Measurements from ENCODE around the gene WIPF1.

Gene WIPF1

GRCh38 chr2:174634130-174635014 is 36.8 kb upstream of the WIPF1 start:
- no peak for TF ChIP-seq Cebpa-rat (IDR thresholded peaks at IDR 0.05)
- Histone ChIP-seq H3K27me3 (no peaks in the 10 kb centered on the region), H3K9me3 (replicated peaks in 1 of 11) (peaks cover 0 to 5% (median 0%) of the 10 kb centered on the region in 11 experiments; a peak in 1 of 22 replicates), H4K20me1 (peaks cover 0 to 15% (median 0%) of the 10 kb centered on the region in 11 experiments; a peak in 2 of 22 replicates), H3K27ac (peak overlapping the region; percentile 61 to 87 (median 83)), H3K9ac (peak overlapping the region; percentile 66 to 84 (median 76)), H3K36me3 (peaks cover 0 to 22% (median 10%) of the 10 kb centered on the region in 11 experiments; a peak in 15 of 22 replicates), H3K4me3 (peak overlapping the region; percentile 49 to 67 (median 58)), H3K4me1 (peaks cover 36 to 61% (median 43%) of the 10 kb centered on the region in 10 experiments), H3K4me2 (peak overlapping the region; percentile 81 to 96 (median 87))

GRCh38 chr2:174633623-174633930 is 36.0 kb upstream of the WIPF1 start:
- H3K4me3 ChIP-seq = peak overlapping the region; percentile 49 to 67 (median 58)
- TF ChIP-seq Cebpa-rat (IDR thresholded peaks at IDR 0.05) = no peak
- H4K20me1 ChIP-seq = peaks cover 0 to 17% (median 0%) of the 10 kb centered on the region in 11 experiments; a peak in 2 of 22 replicates
- no peaks in the 10 kb centered on the region for H3K27me3 ChIP-seq
- peak overlapping the region; percentile 81 to 96 (median 87) for H3K4me2 ChIP-seq
- H3K9me3 ChIP-seq (replicated peaks in 1 of 11) = peaks cover 0 to 5% (median 0%) of the 10 kb centered on the region in 11 experiments; a peak in 1 of 22 replicates
- H3K27ac ChIP-seq = peak overlapping the region; percentile 61 to 87 (median 83)
- peak overlapping the region; percentile 66 to 84 (median 76) for H3K9ac ChIP-seq
- H3K36me3 ChIP-seq = peaks cover 5 to 30% (median 17%) of the 10 kb centered on the region in 11 experiments; a peak in 18 of 22 replicates
- H3K4me1 ChIP-seq = peaks cover 36 to 68% (median 43%) of the 10 kb centered on the region in 10 experiments

DNA sequence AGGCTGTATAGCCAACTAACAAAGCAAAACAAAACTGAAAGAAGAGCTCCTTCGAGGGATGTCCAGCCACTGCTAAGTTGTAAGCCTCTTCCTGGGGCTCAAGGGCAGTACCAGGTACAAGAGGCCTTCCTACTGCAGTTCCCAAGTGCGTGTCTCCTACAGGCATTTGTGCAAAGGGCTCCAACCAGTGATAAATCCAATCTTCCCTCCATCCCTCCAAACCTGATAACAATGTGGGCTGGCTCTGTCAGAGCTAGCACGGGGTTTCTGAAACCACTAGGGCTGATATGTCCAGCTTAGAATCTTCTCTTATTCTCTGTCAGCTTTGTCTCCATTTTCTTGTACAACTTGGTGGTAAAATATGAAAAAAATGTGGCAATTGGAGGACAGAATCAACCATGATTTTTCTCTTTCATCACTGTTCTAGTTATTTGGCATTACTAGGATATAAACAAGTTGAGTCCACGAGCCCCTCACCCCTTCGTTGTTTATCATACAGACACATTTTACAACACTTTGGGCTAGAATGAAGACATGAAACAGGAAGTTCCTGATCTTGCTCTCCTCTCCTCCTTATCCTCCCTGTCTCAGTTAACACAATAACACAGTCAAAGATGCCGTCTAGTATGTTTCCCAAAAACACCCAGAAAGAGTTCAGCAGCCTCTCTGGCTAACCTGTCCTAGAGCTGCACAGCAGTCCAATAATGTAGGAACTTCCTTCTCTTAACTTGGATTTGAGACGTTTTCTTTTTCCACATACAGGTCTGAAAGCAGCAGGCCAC is 35.4 kb upstream of the WIPF1 start:
- peaks cover 0 to 5% (median 0%) of the 10 kb centered on the region in 11 experiments; a peak in 1 of 22 replicates for H3K9me3 ChIP-seq (replicated peaks in 1 of 11)
- peak overlapping the region; percentile 49 to 67 (median 58) for H3K4me3 ChIP-seq
- no peak for TF ChIP-seq Cebpa-rat (IDR thresholded peaks at IDR 0.05)
- peaks cover 36 to 71% (median 43%) of the 10 kb centered on the region in 10 experiments for H3K4me1 ChIP-seq
- H3K27ac ChIP-seq = peak overlapping the region; percentile 61 to 87 (median 83)
- no peaks in the 10 kb centered on the region for H3K27me3 ChIP-seq
- H3K36me3 ChIP-seq = peaks cover 10 to 35% (median 23%) of the 10 kb centered on the region in 11 experiments; a peak in 18 of 22 replicates
- H4K20me1 ChIP-seq = peaks cover 0 to 20% (median 0%) of the 10 kb centered on the region in 11 experiments; a peak in 2 of 22 replicates
- peak overlapping the region; percentile 81 to 96 (median 87) for H3K4me2 ChIP-seq
- peak overlapping the region; percentile 66 to 84 (median 76) for H3K9ac ChIP-seq

- Histone ChIP-seq H4K20me1 (peaks cover 0 to 27% (median 0%) of the 10 kb centered on the region in 11 experiments; a peak in 3 of 22 replicates), H3K27ac (no peak overlapping the region), H3K36me3 (peaks cover 16 to 40% (median 29%) of the 10 kb centered on the region in 11 experiments; a peak in 19 of 22 replicates), H3K27me3 (no peaks in the 10 kb centered on the region), H3K9me3 (replicated peaks in 1 of 11) (no peaks in the 10 kb centered on the region), H3K4me3 (peak overlapping the region in 1 of 10 experiments; percentile 56; a peak in 1 of 20 replicates), H3K4me2 (peak overlapping the region in 8 of 11 experiments; percentile 0 to 96 (median 86); a peak in 11 of 22 replicates), H3K9ac (no peak overlapping the region), H3K4me1 (peaks cover 36 to 86% (median 43%) of the 10 kb centered on the region in 10 experiments)
- no peak for TF ChIP-seq Cebpa-rat (IDR thresholded peaks at IDR 0.05)
Observed at GRCh38 chr2:174631009-174631981, 33.7 kb upstream of the WIPF1 start.

DNA sequence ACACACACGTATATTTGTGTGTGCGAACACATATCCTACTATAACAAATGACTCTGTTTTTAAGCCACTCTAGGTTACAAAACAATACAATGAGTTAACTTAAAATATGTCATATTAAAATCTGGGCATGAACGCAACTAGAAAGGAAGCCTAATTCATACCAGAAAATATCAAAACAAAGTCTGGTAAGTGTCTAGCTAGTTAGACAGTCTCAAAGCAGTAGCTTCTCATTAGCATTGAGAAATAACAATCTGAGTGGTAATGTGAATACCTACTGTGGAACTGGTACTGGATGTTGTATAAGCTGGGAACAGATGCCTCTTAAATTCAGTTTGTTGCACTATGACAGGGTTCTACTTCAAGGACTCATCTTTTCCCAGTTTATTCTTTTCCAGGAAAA is 32.5 kb upstream of the WIPF1 start:
- Histone ChIP-seq H4K20me1 (peaks cover 0 to 34% (median 0%) of the 10 kb centered on the region in 11 experiments; a peak in 3 of 22 replicates), H3K27me3 (no peaks in the 10 kb centered on the region), H3K36me3 (peaks cover 16 to 41% (median 30%) of the 10 kb centered on the region in 11 experiments; a peak in 19 of 22 replicates), H3K9me3 (replicated peaks in 1 of 11) (no peaks in the 10 kb centered on the region), H3K27ac (no peak overlapping the region; a peak in 1 of 22 replicates), H3K4me3 (no peak overlapping the region), H3K9ac (no peak overlapping the region), H3K4me1 (peaks cover 34 to 76% (median 41%) of the 10 kb centered on the region in 10 experiments), H3K4me2 (peak overlapping the region in 5 of 11 experiments; percentile 44 to 96 (median 88); a peak in 9 of 22 replicates)
- no peak for TF ChIP-seq Cebpa-rat (IDR thresholded peaks at IDR 0.05)

- TF ChIP-seq Cebpa-rat (IDR thresholded peaks at IDR 0.05) = no peak
- H3K4me1 ChIP-seq = peaks cover 34 to 70% (median 40%) of the 10 kb centered on the region in 10 experiments
- peaks cover 16 to 47% (median 35%) of the 10 kb centered on the region in 11 experiments; a peak in 19 of 22 replicates for H3K36me3 ChIP-seq
- no peak overlapping the region for H3K9ac ChIP-seq
- H3K9me3 ChIP-seq (replicated peaks in 1 of 11) = no peaks in the 10 kb centered on the region
- H3K4me3 ChIP-seq = no peak overlapping the region
- no peaks in the 10 kb centered on the region for H3K27me3 ChIP-seq
- no peak overlapping the region for H3K27ac ChIP-seq
- H3K4me2 ChIP-seq = peak overlapping the region in 2 of 11 experiments; percentile 27 to 96; a peak in 3 of 22 replicates
- H4K20me1 ChIP-seq = peaks cover 0 to 40% (median 0%) of the 10 kb centered on the region in 11 experiments; a peak in 6 of 22 replicates
Observed at GRCh38 chr2:174629506-174629905, 31.9 kb upstream of the WIPF1 start.

DNA sequence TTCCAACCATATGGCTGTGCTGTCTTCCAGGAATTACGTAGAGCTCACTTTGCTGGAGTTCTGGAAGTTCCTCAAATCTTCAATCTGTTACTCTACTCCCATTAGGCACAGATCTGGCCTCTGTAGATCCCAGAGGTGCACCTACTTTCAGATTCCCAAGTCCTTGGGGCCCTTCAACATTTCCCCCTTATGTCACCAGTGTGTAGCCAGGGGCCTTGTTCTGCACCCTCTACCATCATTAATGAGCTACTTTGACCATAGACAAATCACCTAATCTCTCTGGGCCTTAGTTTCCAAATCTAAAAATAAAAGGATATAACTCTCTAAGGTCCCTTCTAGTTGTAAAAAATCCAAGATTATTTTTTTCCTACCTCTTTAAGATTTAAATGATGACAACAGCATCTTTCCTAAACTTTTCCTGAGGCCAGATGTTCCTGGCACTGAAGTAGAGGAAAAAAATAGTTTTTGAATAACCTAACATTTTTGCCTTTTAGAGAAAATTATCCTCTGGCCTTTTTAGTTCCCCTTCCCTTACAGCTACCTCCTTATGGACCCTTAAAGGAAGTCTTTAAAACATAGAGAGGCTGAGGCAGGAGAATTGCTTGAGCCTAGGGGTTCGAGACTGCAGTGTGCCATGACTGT is 31.0 kb upstream of the WIPF1 start:
- no peak overlapping the region for H3K4me3 ChIP-seq
- H3K36me3 ChIP-seq = peaks cover 16 to 55% (median 39%) of the 10 kb centered on the region in 11 experiments; a peak in 19 of 22 replicates
- no peaks in the 10 kb centered on the region for H3K9me3 ChIP-seq (replicated peaks in 1 of 11)
- no peak overlapping the region for H3K9ac ChIP-seq
- TF ChIP-seq Cebpa-rat (IDR thresholded peaks at IDR 0.05) = no peak
- H4K20me1 ChIP-seq = peaks cover 0 to 49% (median 0%) of the 10 kb centered on the region in 11 experiments; a peak in 6 of 22 replicates
- H3K27ac ChIP-seq = no peak overlapping the region
- H3K4me2 ChIP-seq = no peak overlapping the region; a peak in 1 of 22 replicates
- peaks cover 34 to 67% (median 40%) of the 10 kb centered on the region in 10 experiments for H3K4me1 ChIP-seq
- no peaks in the 10 kb centered on the region for H3K27me3 ChIP-seq

All from BLaER1 treated with 17β-estradiol and CSF1 and Interleukin-3, amounts not matched to agents 10 nM and 100 nM (cell line).